H9 (cell line): ENCODE results near the gene CNDP2. TPM values are rescaled to one million over a fixed set of nuclear protein-coding genes. Genes with fewer than 3 reads are reported as not detected.

Source experiments
- DNase-seq: peaks from one replicate; pipeline ENCODE4 v3.0.0-alpha.2; 2017
- H2AFZ ChIP-seq: one replicate; pipeline ENCODE4 v1.6.1; 2013; ENCODE audit warnings: mild to moderate bottlenecking, low read length, control low read depth, moderate library complexity
- H2AK5ac ChIP-seq: 2 replicates; pipeline ENCODE4 v1.6.1; 2013; ENCODE audit warnings: low read length, control low read depth, mixed read lengths; ENCODE audit not compliant: insufficient read length
- H2BK120ac ChIP-seq: one replicate; pipeline ENCODE4 v1.6.1; 2013; ENCODE audit warnings: low read depth, mild to moderate bottlenecking, low read length, control low read depth, inconsistent platforms; ENCODE audit not compliant: poor library complexity, severe bottlenecking
- H2BK12ac ChIP-seq: 2 replicates; pipeline ENCODE4 v1.6.1; 2013; ENCODE audit warnings: low read length, control low read depth, mixed read lengths, low read depth; ENCODE audit not compliant: insufficient read length
- H2BK15ac ChIP-seq: 2 replicates; pipeline ENCODE4 v1.6.1; 2013; ENCODE audit warnings: low read depth, low read length, control low read depth
- H2BK20ac ChIP-seq: one replicate; pipeline ENCODE4 v1.6.1; 2013; ENCODE audit warnings: low read depth, mild to moderate bottlenecking, low read length, control low read depth, inconsistent platforms; ENCODE audit not compliant: poor library complexity, severe bottlenecking
- H2BK5ac ChIP-seq: 2 replicates; pipeline ENCODE4 v1.6.1; 2013; ENCODE audit warnings: low read length, control low read depth, mixed read lengths; ENCODE audit not compliant: insufficient read length
- H3K14ac ChIP-seq: 2 replicates; pipeline ENCODE4 v1.6.1; 2013; ENCODE audit warnings: low read length, control low read depth; ENCODE audit not compliant: insufficient read depth
- H3K18ac ChIP-seq: 2 replicates; pipeline ENCODE4 v1.6.1; 2013; ENCODE audit warnings: low read depth, mild to moderate bottlenecking, mixed read lengths, low read length, control low read depth; ENCODE audit not compliant: insufficient read length
- H3K23ac ChIP-seq: 2 replicates; pipeline ENCODE4 v1.6.1; 2013; ENCODE audit warnings: low read length, control low read depth, mixed read lengths, low read depth; ENCODE audit not compliant: insufficient read length
- H3K23me2 ChIP-seq: 2 replicates; pipeline ENCODE4 v1.6.1; 2013; ENCODE audit warnings: low read depth, mild to moderate bottlenecking, mixed read lengths, low read length, control low read depth; ENCODE audit not compliant: insufficient read length, poor library complexity, severe bottlenecking
- H3K27ac ChIP-seq: 2 replicates; pipeline ENCODE4 v1.5.1; 2013; ENCODE audit warnings: low read length, control low read depth, mixed read lengths, low read depth; ENCODE audit not compliant: insufficient read length
- H3K27me3 ChIP-seq: 2 replicates; pipeline ENCODE4 v1.6.1; 2013; ENCODE audit warnings: low read length, control low read depth, inconsistent platforms; ENCODE audit not compliant: insufficient read depth
- H3K4ac ChIP-seq: 2 replicates; pipeline ENCODE4 v1.6.1; 2013; ENCODE audit warnings: low read depth, mild to moderate bottlenecking, control low read depth, inconsistent platforms, low read length, moderate library complexity
- H3K4me1 ChIP-seq: 2 replicates; pipeline ENCODE4 v1.6.1; 2013; ENCODE audit warnings: low read length, control low read depth, inconsistent platforms; ENCODE audit not compliant: insufficient read depth
- H3K4me2 ChIP-seq: 2 replicates; pipeline ENCODE4 v1.6.1; 2013; ENCODE audit warnings: low read length, control low read depth, mixed read lengths; ENCODE audit not compliant: insufficient read length, insufficient read depth
- H3K56ac ChIP-seq: 2 replicates; pipeline ENCODE4 v1.6.1; 2013; ENCODE audit warnings: low read depth, mild to moderate bottlenecking, mixed read lengths, low read length, control low read depth; ENCODE audit not compliant: insufficient read length
- H3K79me1 ChIP-seq: 2 replicates; pipeline ENCODE4 v1.6.1; 2013; ENCODE audit warnings: low read depth, mild to moderate bottlenecking, moderate library complexity, low read length, control low read depth, inconsistent platforms; ENCODE audit not compliant: insufficient read depth, poor library complexity, severe bottlenecking
- H3K79me2 ChIP-seq: 2 replicates; pipeline ENCODE4 v1.6.1; 2013; ENCODE audit warnings: low read length, control low read depth, inconsistent platforms; ENCODE audit not compliant: insufficient read depth
- H3K9ac ChIP-seq: 2 replicates; pipeline ENCODE4 v1.6.1; 2013; ENCODE audit warnings: low read length, control low read depth, mixed read lengths; ENCODE audit not compliant: insufficient read length; ENCODE audit errors: extremely low read depth
- H3K9me3 ChIP-seq: one replicate; pipeline ENCODE4 v1.6.1; 2013; ENCODE audit warnings: low read depth, low read length, inconsistent platforms; ENCODE audit not compliant: control insufficient read depth
- H3T11ph ChIP-seq: one replicate; pipeline ENCODE4 v1.6.1; 2013; ENCODE audit warnings: mild to moderate bottlenecking, low read length, control low read depth, inconsistent platforms
- H4K20me1 ChIP-seq: one replicate; pipeline ENCODE4 v1.6.1; 2013; ENCODE audit not compliant: control insufficient read depth, insufficient read length, insufficient read depth
- H4K5ac ChIP-seq: 2 replicates; pipeline ENCODE4 v1.6.1; 2013; ENCODE audit warnings: low read depth, mild to moderate bottlenecking, mixed read lengths, low read length, control low read depth; ENCODE audit not compliant: insufficient read length
- H4K8ac ChIP-seq: replicated peaks from 2 replicates; pipeline ENCODE4 v1.6.1; 2013; ENCODE audit warnings: low read length, control low read depth, mixed read lengths, low read depth; ENCODE audit not compliant: insufficient read length
- H4K91ac ChIP-seq: 2 replicates; pipeline ENCODE4 v1.6.1; 2013; ENCODE audit warnings: low read depth, mild to moderate bottlenecking, moderate library complexity, mixed read lengths, low read length, control low read depth; ENCODE audit not compliant: insufficient read length
- H3K27ac Mint-ChIP-seq, 3 experiments: 2 replicates in 2 of 3; 3 replicates in 1 of 3; pipeline ENCODE4 v1.8.0; 2020 to 2021; ENCODE audit warnings: mixed read lengths in 3 of 3, mild to moderate bottlenecking in 1 of 3, moderate library complexity in 1 of 3
- H3K27me3 Mint-ChIP-seq: 2 replicates; pipeline ENCODE4 v1.8.0; 2021; ENCODE audit warnings: low read depth, mild to moderate bottlenecking, moderate library complexity, mixed read lengths
- H3K36me3 Mint-ChIP-seq, 3 experiments: 2 replicates in 2 of 3; 3 replicates in 1 of 3; pipeline ENCODE4 v1.8.0; 2020 to 2021; ENCODE audit warnings: low read depth in 3 of 3, mixed read lengths in 3 of 3; ENCODE audit not compliant: insufficient read depth in 1 of 3
- H3K4me1 Mint-ChIP-seq, 2 experiments: 2 replicates each; pipeline ENCODE4 v1.8.0; 2020; ENCODE audit warnings: mixed read lengths in 2 of 2
- H3K4me3 Mint-ChIP-seq, 2 experiments: 2 replicates in 1 of 2; 3 replicates in 1 of 2; pipeline ENCODE4 v1.8.0; 2020 to 2021; ENCODE audit warnings: mild to moderate bottlenecking in 2 of 2, mixed read lengths in 2 of 2, moderate library complexity in 1 of 2
- H3K9me3 Mint-ChIP-seq, 2 experiments: 2 replicates in 1 of 2; 3 replicates in 1 of 2; pipeline ENCODE4 v1.8.0; 2020; ENCODE audit warnings: mild to moderate bottlenecking in 2 of 2, mixed read lengths in 2 of 2, moderate library complexity in 1 of 2
- WGBS: extraction: QIAGEN DNeasy Blood & Tissue Kit; methylation state at CpG from one replicate; pipeline ENCODE4 v1.1.7; 2013; ENCODE audit warnings: missing lambda C conversion rate, low lambda C conversion rate, mixed read lengths; ENCODE audit not compliant: insufficient read length; ENCODE audit errors: extremely low coverage; 5-methylcytosine and 5-hydroxymethylcytosine counted together
- total RNA-seq: library from RNA; stranded (reverse); gene quantifications from 2 replicates; pipeline ENCODE4 v1.2.1, GENCODE V29; 2021
- TF ChIP-seq, protein P1 (sequence below): fragments of 200-600 bp; sonication (generic); conservative IDR thresholded peaks from 3 replicates; pipeline ENCODE4 v1.8.0; 2021; ENCODE audit warnings: antibody characterized with exemption, mild to moderate bottlenecking

Gene CNDP2
- total RNA-seq, 1 experiment from 2014 or later = 212 TPM

DNA sequence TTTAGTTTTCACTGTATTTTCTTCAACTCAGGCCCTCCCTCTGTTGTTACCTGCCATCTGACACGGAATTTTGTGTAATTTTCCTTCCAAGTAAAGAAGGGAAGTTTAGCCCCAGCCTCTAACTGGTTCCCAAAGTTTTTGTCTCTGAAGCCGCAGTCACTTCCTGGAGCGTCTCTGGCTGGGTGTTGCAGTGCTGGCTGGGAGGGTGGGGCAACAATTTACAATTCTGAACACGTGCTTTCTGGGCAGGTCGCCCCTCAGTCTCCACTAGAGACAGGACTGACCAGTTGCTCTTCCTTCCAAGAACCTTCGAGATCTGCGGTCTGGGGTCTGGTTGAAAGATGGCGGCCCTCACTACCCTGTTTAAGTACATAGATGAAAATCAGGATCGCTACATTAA lies 3.5 kb downstream of the CNDP2 start:
- peak overlapping the region in 2 of 3 experiments; percentile 76 to 79; a peak in 4 of 7 replicates for H3K27ac Mint-ChIP-seq
- H3K4me2 ChIP-seq = no peak overlapping the region

More for the DNA sequence above, 3.5 kb downstream of the CNDP2 start:
- H3K27me3 Mint-ChIP-seq = no peaks in the 10 kb centered on the region
- H2AK5ac ChIP-seq = no peak overlapping the region
- no peak overlapping the region for H3K23ac ChIP-seq
- peak; percentile 57 for DNase-seq
- no peak overlapping the region for H2BK15ac ChIP-seq
- H2BK120ac ChIP-seq = no peak overlapping the region
- H3K9me3 Mint-ChIP-seq = no peaks in the 10 kb centered on the region; a peak in 1 of 5 replicates
- H3K4me1 ChIP-seq = peaks cover 3% of the 10 kb centered on the region; the same call in 1 of the 2 replicates
- no peaks in the 10 kb centered on the region for H3K9me3 ChIP-seq
- no peaks in the 10 kb centered on the region for H4K20me1 ChIP-seq
- no peak overlapping the region for H3T11ph ChIP-seq
- H3K9ac ChIP-seq = no peak overlapping the region
- WGBS = no CpG with 5 or more reads among the region's 9 CpGs
- H3K4ac ChIP-seq = no peak overlapping the region
- no peak overlapping the region for H4K91ac ChIP-seq
- no peak overlapping the region for H3K27ac ChIP-seq
- H2BK20ac ChIP-seq = no peak overlapping the region
- H2BK12ac ChIP-seq = no peak overlapping the region
- H3K4me3 Mint-ChIP-seq = 0 out of 5 replicates have a peak overlapping the region, but pooled peaks of 1 of the 2 experiments have one; percentile 1
- peaks cover 9% of the 10 kb centered on the region; the same call in 1 of the 2 replicates for H3K79me2 ChIP-seq
- peaks cover 7% of the 10 kb centered on the region for H3K79me1 ChIP-seq
- no peak overlapping the region for H4K8ac ChIP-seq
- H2BK5ac ChIP-seq = no peak overlapping the region
- no peaks in the 10 kb centered on the region for H3K27me3 ChIP-seq
- peaks cover 7% of the 10 kb centered on the region for H3K23me2 ChIP-seq
- no peak overlapping the region for H3K14ac ChIP-seq
- peaks cover 37 to 57% (median 56%) of the 10 kb centered on the region in 3 experiments for H3K36me3 Mint-ChIP-seq
- no peak overlapping the region for H3K56ac ChIP-seq
- no peak overlapping the region for H4K5ac ChIP-seq
- peaks cover 23 to 26% of the 10 kb centered on the region in 2 experiments for H3K4me1 Mint-ChIP-seq
- H3K18ac ChIP-seq = no peak overlapping the region
- no peak overlapping the region for H2AFZ ChIP-seq
- TF ChIP-seq, protein P1, sequence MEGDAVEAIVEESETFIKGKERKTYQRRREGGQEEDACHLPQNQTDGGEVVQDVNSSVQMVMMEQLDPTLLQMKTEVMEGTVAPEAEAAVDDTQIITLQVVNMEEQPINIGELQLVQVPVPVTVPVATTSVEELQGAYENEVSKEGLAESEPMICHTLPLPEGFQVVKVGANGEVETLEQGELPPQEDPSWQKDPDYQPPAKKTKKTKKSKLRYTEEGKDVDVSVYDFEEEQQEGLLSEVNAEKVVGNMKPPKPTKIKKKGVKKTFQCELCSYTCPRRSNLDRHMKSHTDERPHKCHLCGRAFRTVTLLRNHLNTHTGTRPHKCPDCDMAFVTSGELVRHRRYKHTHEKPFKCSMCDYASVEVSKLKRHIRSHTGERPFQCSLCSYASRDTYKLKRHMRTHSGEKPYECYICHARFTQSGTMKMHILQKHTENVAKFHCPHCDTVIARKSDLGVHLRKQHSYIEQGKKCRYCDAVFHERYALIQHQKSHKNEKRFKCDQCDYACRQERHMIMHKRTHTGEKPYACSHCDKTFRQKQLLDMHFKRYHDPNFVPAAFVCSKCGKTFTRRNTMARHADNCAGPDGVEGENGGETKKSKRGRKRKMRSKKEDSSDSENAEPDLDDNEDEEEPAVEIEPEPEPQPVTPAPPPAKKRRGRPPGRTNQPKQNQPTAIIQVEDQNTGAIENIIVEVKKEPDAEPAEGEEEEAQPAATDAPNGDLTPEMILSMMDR = no peak
